Thymus (tissue), 11 donors: ENCODE measurements around the gene LPP. TPM values are rescaled to one million over a fixed set of nuclear protein-coding genes. Genes with fewer than 3 reads are reported as not detected.

Source experiments
- DNase-seq, 9 donors: peaks; one replicate each; pipeline ENCODE4 v3.0.0-alpha.2; 2013; ENCODE audit warnings: low spot score in 9 of 9, low read depth in 6 of 9, missing footprints in 1 of 9
- H3K27ac ChIP-seq, 2 donors: one replicate each; pipeline ENCODE4 v1.5.1; 2013; ENCODE audit warnings: control low read depth in 1 of 2, low read depth in 1 of 2, low read length in 1 of 2, mild to moderate bottlenecking in 1 of 2, moderate library complexity in 1 of 2
- H3K27me3 ChIP-seq, 2 donors: one replicate each; pipeline ENCODE4 v1.5.1; 2013; ENCODE audit warnings: low read length in 1 of 2; ENCODE audit not compliant: control insufficient read depth in 2 of 2, insufficient read depth in 1 of 2
- H3K36me3 ChIP-seq, 2 donors: one replicate each; pipeline ENCODE4 v1.5.1; 2013; ENCODE audit warnings: low read length in 1 of 2, mild to moderate bottlenecking in 1 of 2, moderate library complexity in 1 of 2; ENCODE audit not compliant: control insufficient read depth in 2 of 2, insufficient read depth in 2 of 2
- H3K4me1 ChIP-seq, 2 donors: one replicate each; pipeline ENCODE4 v1.5.1; 2013; ENCODE audit warnings: low read length in 2 of 2; ENCODE audit not compliant: control insufficient read depth in 2 of 2, insufficient read depth in 2 of 2
- H3K4me3 ChIP-seq, 2 donors: one replicate each; pipeline ENCODE4 v1.5.1; 2013; ENCODE audit warnings: low read length in 2 of 2, control low read depth in 1 of 2, mild to moderate bottlenecking in 1 of 2
- H3K9me3 ChIP-seq, 2 donors: one replicate each; pipeline ENCODE4 v1.5.1; 2013; ENCODE audit warnings: low read length in 1 of 2, mild to moderate bottlenecking in 1 of 2; ENCODE audit not compliant: control insufficient read depth in 2 of 2, insufficient read depth in 1 of 2
- WGBS: extraction: QIAGEN DNeasy Blood & Tissue Kit; methylation state at CpG from one replicate; pipeline ENCODE4 v1.1.7; 2013; 5-methylcytosine and 5-hydroxymethylcytosine counted together
- polyA plus RNA-seq: library from polyadenylated mRNA; stranded (reverse); fragments of 200-250 nt; gene quantifications from one replicate; pipeline ENCODE4 v1.2.3, GENCODE V29; 2013
- total RNA-seq: library from RNA; stranded (reverse); fragments of 120-200 nt; gene quantifications from one replicate; pipeline ENCODE4 v1.2.4, GENCODE V29; 2013
- donor health status: healthy.

Gene LPP
- total and polyA plus RNA-seq, 2 donors: 6.5 to 9.2 TPM

DNA sequence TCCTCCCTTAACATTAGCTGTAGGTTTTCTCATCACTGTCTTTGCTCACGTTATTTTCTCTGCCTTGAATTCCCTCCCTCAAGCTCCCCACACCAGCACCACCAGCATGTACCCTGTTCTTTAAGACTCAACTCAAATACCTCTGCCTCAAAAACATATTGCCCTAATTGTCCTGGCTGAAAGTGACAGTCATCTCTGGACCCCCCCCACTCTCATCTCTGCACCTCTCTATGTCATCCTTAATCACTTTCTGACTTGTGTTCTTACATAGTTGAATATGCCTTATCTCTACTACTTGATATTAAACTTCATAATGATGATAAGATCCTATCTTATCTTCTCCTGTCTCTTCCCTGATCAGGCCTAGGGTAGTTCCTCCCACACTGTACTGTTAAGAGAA lies 672.6 kb downstream of the LPP start:
- no peak overlapping the region for H3K27ac ChIP-seq

GRCh38 chr3:188827103-188827502 lies 673.1 kb downstream of the LPP start:
- no peak overlapping the region for H3K27ac ChIP-seq
- 97% methylated on average over 1 of the region's 1 CpG for WGBS
- H3K4me1 ChIP-seq: no peaks in the 10 kb centered on the region

More for the DNA sequence above, 672.6 kb downstream of the LPP start:
- Histone ChIP-seq H3K4me1 (no peaks in the 10 kb centered on the region), H3K27me3 (no peaks in the 10 kb centered on the region), H3K4me3 (no peak overlapping the region), H3K36me3 (no peaks in the 10 kb centered on the region), H3K9me3 (no peaks in the 10 kb centered on the region)
- DNase-seq: no peak
- 100% methylated on average over 1 of the region's 1 CpG for WGBS

DNA sequence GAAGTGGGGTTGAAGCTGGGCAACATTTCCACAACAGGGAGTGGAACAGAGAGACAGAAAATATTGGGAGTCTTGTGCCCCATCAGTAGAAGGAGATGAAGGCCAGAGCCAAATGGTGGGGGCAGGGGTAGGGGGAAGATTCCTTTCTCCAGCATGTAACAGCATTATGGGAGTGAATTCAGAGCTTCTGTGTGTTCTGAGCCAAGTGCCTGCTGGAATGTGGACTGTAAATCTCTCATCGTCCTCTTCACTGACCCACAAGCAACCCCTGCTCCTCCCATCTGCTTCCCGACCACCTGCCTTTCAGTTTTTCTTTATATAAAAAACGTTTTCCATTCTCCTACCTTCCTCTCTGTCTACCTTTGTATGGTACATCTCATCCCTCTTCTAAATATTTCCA lies 673.6 kb downstream of the LPP start:
- WGBS: 90% methylated on average over 3 of the region's 3 CpGs

More at GRCh38 chr3:188827103-188827502, 673.1 kb downstream of the LPP start:
- H3K27me3 ChIP-seq: no peaks in the 10 kb centered on the region
- H3K36me3 ChIP-seq: no peaks in the 10 kb centered on the region
- DNase-seq: no peak
- no peaks in the 10 kb centered on the region for H3K9me3 ChIP-seq
- H3K4me3 ChIP-seq: no peak overlapping the region

GRCh38 chr3:188829130-188829529 lies 675.2 kb downstream of the LPP start:
- Histone ChIP-seq H3K4me1 (peaks cover 0 to 2% of the 10 kb centered on the region in 2 donors), H3K27me3 (no peaks in the 10 kb centered on the region), H3K27ac (no peak overlapping the region), H3K9me3 (no peaks in the 10 kb centered on the region), H3K36me3 (no peaks in the 10 kb centered on the region), H3K4me3 (no peak overlapping the region)
- DNase-seq: no peak
- 98% methylated on average over 6 of the region's 6 CpGs for WGBS

More for the DNA sequence above, 673.6 kb downstream of the LPP start:
- H3K4me3 ChIP-seq: no peak overlapping the region
- H3K4me1 ChIP-seq: no peaks in the 10 kb centered on the region
- H3K27ac ChIP-seq: no peak overlapping the region
- H3K9me3 ChIP-seq: no peaks in the 10 kb centered on the region
- H3K27me3 ChIP-seq: no peaks in the 10 kb centered on the region
- DNase-seq: no peak
- H3K36me3 ChIP-seq: no peaks in the 10 kb centered on the region

DNA sequence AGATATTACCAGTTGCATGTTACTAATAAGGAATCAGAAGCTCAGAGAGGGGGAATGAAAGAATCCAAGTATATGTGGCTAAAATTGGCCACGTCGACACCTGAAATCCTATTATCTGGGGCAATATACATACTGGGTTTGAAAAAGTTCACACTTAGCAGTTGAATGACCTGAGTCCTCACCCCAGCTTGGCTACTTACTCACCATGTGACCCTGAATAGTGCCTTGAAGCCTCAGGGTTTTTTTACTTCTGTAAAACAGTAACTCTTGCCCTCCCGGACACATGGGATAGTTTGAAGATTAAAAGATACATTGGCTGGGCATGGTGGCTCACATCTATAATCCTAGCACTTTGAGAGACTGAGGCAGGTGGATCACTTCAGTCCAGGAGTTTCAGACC lies 675.6 kb downstream of the LPP start:
- Histone ChIP-seq H3K27ac (no peak overlapping the region), H3K9me3 (no peaks in the 10 kb centered on the region), H3K36me3 (no peaks in the 10 kb centered on the region), H3K4me1 (peaks cover 4 to 7% of the 10 kb centered on the region in 2 donors), H3K27me3 (no peaks in the 10 kb centered on the region), H3K4me3 (no peak overlapping the region)
- DNase-seq: no peak
- 97% methylated on average over 3 of the region's 3 CpGs for WGBS

- Histone ChIP-seq H3K9me3 (no peaks in the 10 kb centered on the region), H3K27ac (no peak overlapping the region), H3K4me3 (no peak overlapping the region), H3K4me1 (peaks cover 7 to 9% of the 10 kb centered on the region in 2 donors), H3K27me3 (no peaks in the 10 kb centered on the region), H3K36me3 (no peaks in the 10 kb centered on the region)
- 96% methylated on average over 2 of the region's 2 CpGs for WGBS
- DNase-seq: no peak
Measured at GRCh38 chr3:188830893-188831292, 676.9 kb downstream of the LPP start.

GRCh38 chr3:188832146-188832545 lies 678.2 kb downstream of the LPP start:
- 96% methylated on average over 3 of the region's 3 CpGs for WGBS
- H3K27ac ChIP-seq: no peak overlapping the region
- no peaks in the 10 kb centered on the region for H3K36me3 ChIP-seq
- H3K9me3 ChIP-seq: no peaks in the 10 kb centered on the region
- H3K4me1 ChIP-seq: peaks cover 7 to 9% of the 10 kb centered on the region in 2 donors
- no peak for DNase-seq
- H3K27me3 ChIP-seq: no peaks in the 10 kb centered on the region
- no peak overlapping the region for H3K4me3 ChIP-seq

- Histone ChIP-seq H3K4me3 (no peak overlapping the region), H3K27ac (no peak overlapping the region), H3K4me1 (peaks cover 7 to 9% of the 10 kb centered on the region in 2 donors), H3K9me3 (no peaks in the 10 kb centered on the region), H3K27me3 (no peaks in the 10 kb centered on the region), H3K36me3 (no peaks in the 10 kb centered on the region)
- DNase-seq: peak in 1 of 9 donors; percentile 16
- WGBS: 94% methylated on average over 5 of the region's 5 CpGs
Measured at GRCh38 chr3:188832961-188833721, 679.2 kb downstream of the LPP start.

- Histone ChIP-seq H3K9me3 (no peaks in the 10 kb centered on the region), H3K4me1 (peaks cover 7 to 9% of the 10 kb centered on the region in 2 donors), H3K27me3 (no peaks in the 10 kb centered on the region), H3K36me3 (no peaks in the 10 kb centered on the region), H3K4me3 (no peak overlapping the region), H3K27ac (peak overlapping the region in 1 of 2 donors; percentile 5)
- peak in 8 of 9 donors; percentile 6 to 71 (median 30) for DNase-seq
- WGBS: 2% methylated on average over 3 of the region's 3 CpGs
Measured at GRCh38 chr3:188834349-188834748, 680.4 kb downstream of the LPP start.
